DND-41 (cell line): ENCODE measurements around the gene CD2AP.

Experiments used
- EZH2 ChIP-seq: IDR thresholded peaks from 3 replicates; pipeline ENCODE4 v1.6.1; 2012; ENCODE audit warnings: borderline replicate concordance, low read depth, mild to moderate bottlenecking, moderate library complexity, low read length, inconsistent platforms; ENCODE audit not compliant: severe bottlenecking
- TF ChIP-seq, protein P1 (sequence below): IDR thresholded peaks from 2 replicates; pipeline ENCODE4 v1.5.1; 2012; ENCODE audit warnings: borderline replicate concordance, low read length, moderate library complexity, mild to moderate bottlenecking; ENCODE audit not compliant: poor library complexity, severe bottlenecking; ENCODE audit errors: extremely low read depth

DNA sequence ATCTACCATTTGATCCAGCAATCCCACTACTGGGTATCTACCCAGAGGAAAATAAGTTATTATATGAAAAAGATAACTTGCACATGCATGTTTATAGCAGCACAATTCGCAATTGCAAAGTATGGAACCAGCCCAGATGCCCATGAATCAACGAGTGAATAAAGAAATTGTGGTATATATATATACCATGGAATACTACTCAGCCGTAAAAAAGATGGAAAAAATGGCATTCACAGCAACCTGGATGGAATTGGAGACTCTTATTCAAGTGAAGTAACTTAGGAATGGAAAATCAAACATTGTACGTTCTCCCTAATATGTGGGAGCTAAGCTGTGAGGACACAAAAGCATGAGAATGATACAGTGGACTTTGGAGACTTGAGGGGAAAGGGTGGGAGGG, 120.8 kb downstream of the CD2AP start:
- TF ChIP-seq, protein P1, sequence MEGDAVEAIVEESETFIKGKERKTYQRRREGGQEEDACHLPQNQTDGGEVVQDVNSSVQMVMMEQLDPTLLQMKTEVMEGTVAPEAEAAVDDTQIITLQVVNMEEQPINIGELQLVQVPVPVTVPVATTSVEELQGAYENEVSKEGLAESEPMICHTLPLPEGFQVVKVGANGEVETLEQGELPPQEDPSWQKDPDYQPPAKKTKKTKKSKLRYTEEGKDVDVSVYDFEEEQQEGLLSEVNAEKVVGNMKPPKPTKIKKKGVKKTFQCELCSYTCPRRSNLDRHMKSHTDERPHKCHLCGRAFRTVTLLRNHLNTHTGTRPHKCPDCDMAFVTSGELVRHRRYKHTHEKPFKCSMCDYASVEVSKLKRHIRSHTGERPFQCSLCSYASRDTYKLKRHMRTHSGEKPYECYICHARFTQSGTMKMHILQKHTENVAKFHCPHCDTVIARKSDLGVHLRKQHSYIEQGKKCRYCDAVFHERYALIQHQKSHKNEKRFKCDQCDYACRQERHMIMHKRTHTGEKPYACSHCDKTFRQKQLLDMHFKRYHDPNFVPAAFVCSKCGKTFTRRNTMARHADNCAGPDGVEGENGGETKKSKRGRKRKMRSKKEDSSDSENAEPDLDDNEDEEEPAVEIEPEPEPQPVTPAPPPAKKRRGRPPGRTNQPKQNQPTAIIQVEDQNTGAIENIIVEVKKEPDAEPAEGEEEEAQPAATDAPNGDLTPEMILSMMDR = no peak
- TF ChIP-seq EZH2 = no peak
